ENCODE data around the gene PSORS1C2.
A peak's percentile ranks its signal among the peaks of the same experiment; 100 is the strongest.

The PSORS1C2 gene

GRCh38 chr6:31142361-31142761 lies 3.5 kb upstream of the PSORS1C2 start:
- peaks cover 0 to 6% of the 10 kb centered on the region in 2 donors for H3K27me3 Mint-ChIP-seq
- peaks cover 2% of the 10 kb centered on the region for H3K36me3 Mint-ChIP-seq (ENCODE audit: insufficient read depth)
- DNase-seq (no peak), ATAC-seq (replicated peaks) (no peak)
- peaks cover 4 to 6% of the 10 kb centered on the region in 2 donors for H3K4me1 Mint-ChIP-seq (ENCODE audit: low read depth in 2 of 2)
- no peak overlapping the region for H3K4me3 Mint-ChIP-seq
- H3K9me3 Mint-ChIP-seq: no peaks in the 10 kb centered on the region
- no peak overlapping the region for H3K27ac Mint-ChIP-seq

- DNase-seq (no peak), ATAC-seq (replicated peaks) (no peak)
- Mint-ChIP-seq H3K4me3 (no peak overlapping the region), H3K27me3 (peaks cover 0 to 9% of the 10 kb centered on the region in 2 donors), H3K9me3 (no peaks in the 10 kb centered on the region), H3K4me1 (ENCODE audit: low read depth in 2 of 2) (peaks cover 4 to 7% of the 10 kb centered on the region in 2 donors), H3K36me3 (ENCODE audit: insufficient read depth) (peaks cover 2% of the 10 kb centered on the region), H3K27ac (no peak overlapping the region)
These were observed 1.8 kb upstream of the PSORS1C2 start for GRCh38 chr6:31140643-31141042.

- H3K4me3 Mint-ChIP-seq: no peak overlapping the region
- H3K9me3 Mint-ChIP-seq: no peaks in the 10 kb centered on the region
- H3K36me3 Mint-ChIP-seq (ENCODE audit: insufficient read depth): no peaks in the 10 kb centered on the region
- no peak for DNase-seq
- no peak overlapping the region for H3K27ac Mint-ChIP-seq
- peaks cover 0 to 9% of the 10 kb centered on the region in 2 donors for H3K27me3 Mint-ChIP-seq
- ATAC-seq (replicated peaks): no peak
- peaks cover 4 to 7% of the 10 kb centered on the region in 2 donors for H3K4me1 Mint-ChIP-seq (ENCODE audit: low read depth in 2 of 2)
These were observed 733 bp upstream of the PSORS1C2 start for GRCh38 chr6:31139599-31139998.

- H3K4me1 Mint-ChIP-seq (ENCODE audit: low read depth in 2 of 2): peaks cover 4 to 7% of the 10 kb centered on the region in 2 donors
- H3K27ac Mint-ChIP-seq: no peak overlapping the region
- DNase-seq: no peak
- no peak for ATAC-seq (replicated peaks)
- no peaks in the 10 kb centered on the region for H3K9me3 Mint-ChIP-seq
- peaks cover 0 to 9% of the 10 kb centered on the region in 2 donors for H3K27me3 Mint-ChIP-seq
- no peak overlapping the region for H3K4me3 Mint-ChIP-seq
- H3K36me3 Mint-ChIP-seq (ENCODE audit: insufficient read depth): no peaks in the 10 kb centered on the region
These were observed 3.2 kb downstream of the PSORS1C2 start for GRCh38 chr6:31135710-31136109.

GRCh38 chr6:31132806-31133205 lies 6.1 kb downstream of the PSORS1C2 start:
- Mint-ChIP-seq H3K36me3 (ENCODE audit: insufficient read depth) (no peaks in the 10 kb centered on the region), H3K9me3 (no peaks in the 10 kb centered on the region), H3K4me3 (no peak overlapping the region), H3K27ac (no peak overlapping the region), H3K4me1 (ENCODE audit: low read depth in 2 of 2) (peaks cover 9 to 11% of the 10 kb centered on the region in 2 donors), H3K27me3 (peaks cover 5 to 27% of the 10 kb centered on the region in 2 donors)
- ATAC-seq (replicated peaks) (no peak), DNase-seq (no peak)

GRCh38 chr6:31131595-31131994 lies 7.3 kb downstream of the PSORS1C2 start:
- H3K27ac Mint-ChIP-seq: no peak overlapping the region
- H3K4me1 Mint-ChIP-seq (ENCODE audit: low read depth in 2 of 2): peaks cover 5 to 6% of the 10 kb centered on the region in 2 donors
- no peaks in the 10 kb centered on the region for H3K36me3 Mint-ChIP-seq (ENCODE audit: insufficient read depth)
- no peaks in the 10 kb centered on the region for H3K9me3 Mint-ChIP-seq
- no peak for ATAC-seq (replicated peaks)
- H3K27me3 Mint-ChIP-seq: peaks cover 11 to 22% of the 10 kb centered on the region in 2 donors
- no peak overlapping the region for H3K4me3 Mint-ChIP-seq
- DNase-seq: no peak

- Mint-ChIP-seq H3K36me3 (ENCODE audit: insufficient read depth) (no peaks in the 10 kb centered on the region), H3K27me3 (peaks cover 12 to 24% of the 10 kb centered on the region in 2 donors), H3K27ac (no peak overlapping the region), H3K4me3 (no peak overlapping the region), H3K4me1 (ENCODE audit: low read depth in 2 of 2) (peaks cover 5 to 6% of the 10 kb centered on the region in 2 donors), H3K9me3 (no peaks in the 10 kb centered on the region)
- DNase-seq: no peak
- ATAC-seq (replicated peaks): no peak
These were observed 8.1 kb downstream of the PSORS1C2 start for GRCh38 chr6:31130751-31131150.

- Mint-ChIP-seq H3K9me3 (no peaks in the 10 kb centered on the region), H3K27me3 (peaks cover 12 to 31% of the 10 kb centered on the region in 2 donors), H3K27ac (no peak overlapping the region), H3K36me3 (ENCODE audit: insufficient read depth) (no peaks in the 10 kb centered on the region), H3K4me1 (ENCODE audit: low read depth in 2 of 2) (peaks cover 5 to 10% of the 10 kb centered on the region in 2 donors), H3K4me3 (no peak overlapping the region)
- no peak for ATAC-seq (replicated peaks)
- DNase-seq: no peak
These were observed 9.7 kb downstream of the PSORS1C2 start for GRCh38 chr6:31129130-31129529.

- Mint-ChIP-seq H3K36me3 (ENCODE audit: insufficient read depth) (peaks cover 3% of the 10 kb centered on the region), H3K4me1 (ENCODE audit: low read depth in 2 of 2) (peaks cover 5 to 10% of the 10 kb centered on the region in 2 donors), H3K4me3 (no peak overlapping the region), H3K9me3 (no peaks in the 10 kb centered on the region), H3K27ac (no peak overlapping the region), H3K27me3 (peaks cover 12 to 36% of the 10 kb centered on the region in 2 donors)
- ATAC-seq (replicated peaks) (peak; percentile 75), DNase-seq (peak; percentile 69 to 78 (median 70))
These were observed 10.7 kb downstream of the PSORS1C2 start for GRCh38 chr6:31128093-31128676.

GRCh38 chr6:31126396-31127175 lies 12.3 kb downstream of the PSORS1C2 start:
- peaks cover 5 to 10% of the 10 kb centered on the region in 2 donors for H3K4me1 Mint-ChIP-seq (ENCODE audit: low read depth in 2 of 2)
- no peak overlapping the region for H3K27ac Mint-ChIP-seq
- DNase-seq (no peak), ATAC-seq (replicated peaks) (no peak)
- no peaks in the 10 kb centered on the region for H3K9me3 Mint-ChIP-seq
- H3K4me3 Mint-ChIP-seq: no peak overlapping the region
- peaks cover 17 to 52% of the 10 kb centered on the region in 2 donors for H3K27me3 Mint-ChIP-seq
- peaks cover 3% of the 10 kb centered on the region for H3K36me3 Mint-ChIP-seq (ENCODE audit: insufficient read depth)

- no peak overlapping the region for H3K4me3 Mint-ChIP-seq
- H3K9me3 Mint-ChIP-seq: no peaks in the 10 kb centered on the region
- H3K36me3 Mint-ChIP-seq (ENCODE audit: insufficient read depth): peaks cover 3% of the 10 kb centered on the region
- peaks cover 19 to 54% of the 10 kb centered on the region in 2 donors for H3K27me3 Mint-ChIP-seq
- no peak for ATAC-seq (replicated peaks)
- no peak overlapping the region for H3K27ac Mint-ChIP-seq
- peaks cover 5 to 10% of the 10 kb centered on the region in 2 donors for H3K4me1 Mint-ChIP-seq (ENCODE audit: low read depth in 2 of 2)
- no peak for DNase-seq
These were observed 13.1 kb downstream of the PSORS1C2 start for GRCh38 chr6:31125586-31126363.

GRCh38 chr6:31125162-31125561 lies 13.7 kb downstream of the PSORS1C2 start:
- no peak for ATAC-seq (replicated peaks)

More at GRCh38 chr6:31125162-31125561, 13.7 kb downstream of the PSORS1C2 start:
- Mint-ChIP-seq H3K27ac (no peak overlapping the region), H3K9me3 (no peaks in the 10 kb centered on the region), H3K4me1 (ENCODE audit: low read depth in 2 of 2) (peaks cover 5 to 10% of the 10 kb centered on the region in 2 donors), H3K27me3 (peaks cover 19 to 59% of the 10 kb centered on the region in 2 donors), H3K36me3 (ENCODE audit: insufficient read depth) (peaks cover 3% of the 10 kb centered on the region), H3K4me3 (no peak overlapping the region)
- no peak for DNase-seq
